ENCODE data around the gene SNX25.

- TF ChIP-seq CTCF (IDR thresholded peaks at IDR 0.05) (no peak), POLR2AphosphoS5 (IDR thresholded peaks at IDR 0.05) (no peak), POLR2A (IDR thresholded peaks at IDR 0.05) (no peak)
Observed at GRCh38 chr4:185247151-185247550, 37.8 kb downstream of the SNX25 start.

Measured in stomach (tissue), 4 donors.